ENCODE measurements around the gene GPATCH11. TPM values are rescaled to one million over a fixed set of nuclear protein-coding genes. Genes with fewer than 3 reads are reported as not detected.

The GPATCH11 gene
- total RNA-seq, 2 experiments from 2014 or later, result 11.6 to 24.5 TPM

GRCh38 chr2:37061776-37062175, 22.5 kb upstream of the GPATCH11 start:
- peaks cover 89% of the 10 kb centered on the region for H3K36me3 ChIP-seq (ENCODE audit: insufficient read depth, low read length)
- no TSS peak for BruUV-seq (replicated peaks)
- POLR2A ChIA-PET, result no interaction called here

DNA sequence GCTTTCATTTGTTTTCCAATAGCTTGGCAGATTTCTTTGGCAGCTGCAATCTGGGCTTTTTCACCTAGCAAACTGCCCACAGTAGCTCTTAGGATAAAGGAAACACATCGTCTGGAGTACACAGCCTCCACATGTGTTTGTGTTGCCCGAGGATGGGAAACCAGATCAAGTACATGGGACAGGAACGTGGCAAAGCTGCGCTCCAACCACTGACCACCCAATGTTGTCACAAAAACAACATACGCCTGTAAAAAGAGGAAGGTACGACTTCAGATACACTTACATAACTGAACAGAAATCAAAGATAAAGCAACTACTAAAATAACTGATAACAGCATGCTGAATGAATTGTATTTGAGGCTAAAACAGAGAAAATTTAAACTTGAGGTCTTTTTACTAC, 15.6 kb upstream of the GPATCH11 start:
- ChIA-PET POLR2A (interaction anchor here (0.9 kb wide), 1 partner anchor 20 kb away, joined by 3 read pairs; no protein-coding TSS in a partner anchor), CTCF (ENCODE audit: unreplicated experiment) (no interaction called here)

More at GRCh38 chr2:37061776-37062175, 22.5 kb upstream of the GPATCH11 start:
- no peak overlapping the region for H2AFZ ChIP-seq (ENCODE audit: low read length)
- CTCF ChIA-PET (ENCODE audit: unreplicated experiment), result no interaction called here
- intact Hi-C loops (cut with micrococcal nuclease; ENCODE audit: unreplicated experiment), result no loop called here
- DNase-seq (ENCODE audit: low spot score), result no peak
- H3K9me3 ChIP-seq (ENCODE audit: low read length), result no peaks in the 10 kb centered on the region
- H3K4me3 ChIP-seq (ENCODE audit: low read depth, low read length, poor library complexity, severe bottlenecking), result no peak overlapping the region
- H3K27ac ChIP-seq (ENCODE audit: low read depth, low read length, poor library complexity, severe bottlenecking), result no peak overlapping the region
- no peaks in the 10 kb centered on the region for H3K9me2 ChIP-seq (ENCODE audit: insufficient read depth, low read length)
- no peaks in the 10 kb centered on the region for H3K4me1 ChIP-seq (ENCODE audit: insufficient read depth, low read length, poor library complexity, severe bottlenecking)
- TF ChIP-seq, protein P1, sequence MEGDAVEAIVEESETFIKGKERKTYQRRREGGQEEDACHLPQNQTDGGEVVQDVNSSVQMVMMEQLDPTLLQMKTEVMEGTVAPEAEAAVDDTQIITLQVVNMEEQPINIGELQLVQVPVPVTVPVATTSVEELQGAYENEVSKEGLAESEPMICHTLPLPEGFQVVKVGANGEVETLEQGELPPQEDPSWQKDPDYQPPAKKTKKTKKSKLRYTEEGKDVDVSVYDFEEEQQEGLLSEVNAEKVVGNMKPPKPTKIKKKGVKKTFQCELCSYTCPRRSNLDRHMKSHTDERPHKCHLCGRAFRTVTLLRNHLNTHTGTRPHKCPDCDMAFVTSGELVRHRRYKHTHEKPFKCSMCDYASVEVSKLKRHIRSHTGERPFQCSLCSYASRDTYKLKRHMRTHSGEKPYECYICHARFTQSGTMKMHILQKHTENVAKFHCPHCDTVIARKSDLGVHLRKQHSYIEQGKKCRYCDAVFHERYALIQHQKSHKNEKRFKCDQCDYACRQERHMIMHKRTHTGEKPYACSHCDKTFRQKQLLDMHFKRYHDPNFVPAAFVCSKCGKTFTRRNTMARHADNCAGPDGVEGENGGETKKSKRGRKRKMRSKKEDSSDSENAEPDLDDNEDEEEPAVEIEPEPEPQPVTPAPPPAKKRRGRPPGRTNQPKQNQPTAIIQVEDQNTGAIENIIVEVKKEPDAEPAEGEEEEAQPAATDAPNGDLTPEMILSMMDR (conservative IDR thresholded peaks at IDR 0.05; ENCODE audit: low read length), result no peak
- no peak for TF ChIP-seq EZH2phosphoT487 (IDR thresholded peaks at IDR 0.05; ENCODE audit: borderline replicate concordance, low read depth, low read length)
- H3K4me2 ChIP-seq (ENCODE audit: low read length), result no peak overlapping the region
- no peaks in the 10 kb centered on the region for H3K79me2 ChIP-seq (ENCODE audit: insufficient read depth, low read depth, low read length)
- no peaks in the 10 kb centered on the region for H4K20me1 ChIP-seq (ENCODE audit: insufficient read depth, low read length)

GRCh38 chr2:37070931-37071330, 13.4 kb upstream of the GPATCH11 start:
- Histone ChIP-seq H3K9me2 (ENCODE audit: insufficient read depth, low read length) (no peaks in the 10 kb centered on the region), H3K79me2 (ENCODE audit: insufficient read depth, low read depth, low read length) (no peaks in the 10 kb centered on the region), H3K4me3 (ENCODE audit: low read depth, low read length, poor library complexity, severe bottlenecking) (no peak overlapping the region), H3K4me2 (ENCODE audit: low read length) (no peak overlapping the region), H2AFZ (ENCODE audit: low read length) (no peak overlapping the region), H4K20me1 (ENCODE audit: insufficient read depth, low read length) (no peaks in the 10 kb centered on the region), H3K4me1 (ENCODE audit: insufficient read depth, low read length, poor library complexity, severe bottlenecking) (no peaks in the 10 kb centered on the region), H3K9me3 (ENCODE audit: low read length) (no peaks in the 10 kb centered on the region), H3K36me3 (ENCODE audit: insufficient read depth, low read length) (peaks cover 91% of the 10 kb centered on the region), H3K27ac (ENCODE audit: low read depth, low read length, poor library complexity, severe bottlenecking) (no peak overlapping the region)
- CTCF ChIA-PET (ENCODE audit: unreplicated experiment), result no interaction called here
- POLR2A ChIA-PET, result interaction anchor here (0.6 to 1.2 kb wide), 3 partner anchors 23 to 609 kb away, joined by 3 to 4 read pairs (median 3); no protein-coding TSS in a partner anchor
- intact Hi-C loops (cut with micrococcal nuclease; ENCODE audit: unreplicated experiment), result no loop called here
- no peak for DNase-seq (ENCODE audit: low spot score)
- BruUV-seq (replicated peaks), result no TSS peak
- TF ChIP-seq, protein P1 (conservative IDR thresholded peaks at IDR 0.05; ENCODE audit: low read length), result no peak
- no peak for TF ChIP-seq EZH2phosphoT487 (IDR thresholded peaks at IDR 0.05; ENCODE audit: borderline replicate concordance, low read depth, low read length)

More for the DNA sequence above, 15.6 kb upstream of the GPATCH11 start:
- TF ChIP-seq, protein P1 (conservative IDR thresholded peaks at IDR 0.05; ENCODE audit: low read length), result no peak
- no peak for TF ChIP-seq EZH2phosphoT487 (IDR thresholded peaks at IDR 0.05; ENCODE audit: borderline replicate concordance, low read depth, low read length)
- H3K36me3 ChIP-seq (ENCODE audit: insufficient read depth, low read length), result peaks cover 91% of the 10 kb centered on the region
- BruUV-seq (replicated peaks), result no TSS peak
- no peak overlapping the region for H3K4me3 ChIP-seq (ENCODE audit: low read depth, low read length, poor library complexity, severe bottlenecking)
- H3K9me3 ChIP-seq (ENCODE audit: low read length), result no peaks in the 10 kb centered on the region
- H3K4me2 ChIP-seq (ENCODE audit: low read length), result no peak overlapping the region
- no peaks in the 10 kb centered on the region for H4K20me1 ChIP-seq (ENCODE audit: insufficient read depth, low read length)
- no peaks in the 10 kb centered on the region for H3K9me2 ChIP-seq (ENCODE audit: insufficient read depth, low read length)
- H3K4me1 ChIP-seq (ENCODE audit: insufficient read depth, low read length, poor library complexity, severe bottlenecking), result no peaks in the 10 kb centered on the region
- intact Hi-C loops (cut with micrococcal nuclease; ENCODE audit: unreplicated experiment), result no loop called here
- no peak overlapping the region for H2AFZ ChIP-seq (ENCODE audit: low read length)
- H3K79me2 ChIP-seq (ENCODE audit: insufficient read depth, low read depth, low read length), result no peaks in the 10 kb centered on the region
- no peak for DNase-seq (ENCODE audit: low spot score)
- no peak overlapping the region for H3K27ac ChIP-seq (ENCODE audit: low read depth, low read length, poor library complexity, severe bottlenecking)

All from OCI-LY7 (cell line).